Measurements from ENCODE around the gene UBXN11.

Gene UBXN11

DNA sequence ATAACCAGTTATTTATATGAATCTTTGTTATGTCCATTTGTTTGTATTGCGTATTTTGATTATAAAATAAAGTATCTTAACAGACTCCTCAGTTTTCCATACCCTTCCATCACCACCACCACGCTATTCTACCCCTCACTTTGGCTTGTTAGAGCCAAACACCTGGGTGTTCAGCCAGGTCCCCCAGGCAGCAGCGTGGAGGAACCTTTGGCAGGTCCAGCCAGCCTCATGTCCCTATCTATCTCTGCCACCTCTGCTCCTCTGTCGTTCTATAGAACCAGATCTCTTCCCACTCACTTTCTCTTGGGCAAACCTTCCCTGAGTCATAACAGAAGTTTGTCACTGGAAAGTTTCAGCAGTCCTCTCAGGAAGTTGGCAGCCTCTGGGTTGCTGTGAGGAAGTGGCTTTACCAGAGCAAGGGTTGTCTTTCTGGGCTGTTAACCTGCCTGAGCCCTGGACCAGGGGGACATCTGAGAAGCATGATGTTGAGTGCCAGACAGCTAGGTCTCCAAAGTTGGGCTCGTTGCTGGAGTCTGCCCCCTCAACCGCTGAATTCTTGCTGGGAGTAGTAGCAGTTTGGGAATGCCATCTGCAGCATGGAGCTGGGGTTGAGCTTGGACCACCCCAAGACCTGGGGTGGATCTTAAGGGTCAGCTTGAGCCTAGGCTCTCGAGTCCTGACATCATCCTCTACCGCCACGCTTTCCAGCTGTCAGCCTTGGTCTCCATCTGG, 27.5 kb downstream of the UBXN11 start:
- TF ChIP-seq FOXM1 (IDR thresholded peaks at IDR 0.05; ENCODE audit: borderline replicate concordance, low read depth), result no peak
- TF ChIP-seq NFIC (IDR thresholded peaks at IDR 0.05), result no peak
- TF ChIP-seq RAD21 (IDR thresholded peaks at IDR 0.05; ENCODE audit: low read depth), result no peak
- TF ChIP-seq, protein P1, sequence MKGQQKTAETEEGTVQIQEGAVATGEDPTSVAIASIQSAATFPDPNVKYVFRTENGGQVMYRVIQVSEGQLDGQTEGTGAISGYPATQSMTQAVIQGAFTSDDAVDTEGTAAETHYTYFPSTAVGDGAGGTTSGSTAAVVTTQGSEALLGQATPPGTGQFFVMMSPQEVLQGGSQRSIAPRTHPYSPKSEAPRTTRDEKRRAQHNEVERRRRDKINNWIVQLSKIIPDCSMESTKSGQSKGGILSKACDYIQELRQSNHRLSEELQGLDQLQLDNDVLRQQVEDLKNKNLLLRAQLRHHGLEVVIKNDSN (IDR thresholded peaks at IDR 0.05), result no peak
- no peak for TF ChIP-seq TAF1 (IDR thresholded peaks at IDR 0.05; ENCODE audit: low read depth)
- TF ChIP-seq TCF12 (IDR thresholded peaks at IDR 0.05; ENCODE audit: low read depth), result no peak
- no peak for TF ChIP-seq CREB1 (IDR thresholded peaks at IDR 0.05; ENCODE audit: low read depth)
- TF ChIP-seq, protein P2, sequence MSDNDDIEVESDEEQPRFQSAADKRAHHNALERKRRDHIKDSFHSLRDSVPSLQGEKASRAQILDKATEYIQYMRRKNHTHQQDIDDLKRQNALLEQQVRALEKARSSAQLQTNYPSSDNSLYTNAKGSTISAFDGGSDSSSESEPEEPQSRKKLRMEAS (IDR thresholded peaks at IDR 0.05), result no peak
- no peak for TF ChIP-seq EGR1 (IDR thresholded peaks at IDR 0.05)
- no peak for TF ChIP-seq CEBPB (IDR thresholded peaks at IDR 0.05)
- TF ChIP-seq EP300 (IDR thresholded peaks at IDR 0.05; ENCODE audit: borderline replicate concordance), result no peak
- TF ChIP-seq ZBTB7A (IDR thresholded peaks at IDR 0.05; ENCODE audit: low read depth), result no peak
- no peak for TF ChIP-seq TEAD4 (IDR thresholded peaks at IDR 0.05)
- TF ChIP-seq, protein P3, sequence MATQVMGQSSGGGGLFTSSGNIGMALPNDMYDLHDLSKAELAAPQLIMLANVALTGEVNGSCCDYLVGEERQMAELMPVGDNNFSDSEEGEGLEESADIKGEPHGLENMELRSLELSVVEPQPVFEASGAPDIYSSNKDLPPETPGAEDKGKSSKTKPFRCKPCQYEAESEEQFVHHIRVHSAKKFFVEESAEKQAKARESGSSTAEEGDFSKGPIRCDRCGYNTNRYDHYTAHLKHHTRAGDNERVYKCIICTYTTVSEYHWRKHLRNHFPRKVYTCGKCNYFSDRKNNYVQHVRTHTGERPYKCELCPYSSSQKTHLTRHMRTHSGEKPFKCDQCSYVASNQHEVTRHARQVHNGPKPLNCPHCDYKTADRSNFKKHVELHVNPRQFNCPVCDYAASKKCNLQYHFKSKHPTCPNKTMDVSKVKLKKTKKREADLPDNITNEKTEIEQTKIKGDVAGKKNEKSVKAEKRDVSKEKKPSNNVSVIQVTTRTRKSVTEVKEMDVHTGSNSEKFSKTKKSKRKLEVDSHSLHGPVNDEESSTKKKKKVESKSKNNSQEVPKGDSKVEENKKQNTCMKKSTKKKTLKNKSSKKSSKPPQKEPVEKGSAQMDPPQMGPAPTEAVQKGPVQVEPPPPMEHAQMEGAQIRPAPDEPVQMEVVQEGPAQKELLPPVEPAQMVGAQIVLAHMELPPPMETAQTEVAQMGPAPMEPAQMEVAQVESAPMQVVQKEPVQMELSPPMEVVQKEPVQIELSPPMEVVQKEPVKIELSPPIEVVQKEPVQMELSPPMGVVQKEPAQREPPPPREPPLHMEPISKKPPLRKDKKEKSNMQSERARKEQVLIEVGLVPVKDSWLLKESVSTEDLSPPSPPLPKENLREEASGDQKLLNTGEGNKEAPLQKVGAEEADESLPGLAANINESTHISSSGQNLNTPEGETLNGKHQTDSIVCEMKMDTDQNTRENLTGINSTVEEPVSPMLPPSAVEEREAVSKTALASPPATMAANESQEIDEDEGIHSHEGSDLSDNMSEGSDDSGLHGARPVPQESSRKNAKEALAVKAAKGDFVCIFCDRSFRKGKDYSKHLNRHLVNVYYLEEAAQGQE (IDR thresholded peaks at IDR 0.05; ENCODE audit: low read depth), result no peak
- no peak for TF ChIP-seq YY1 (IDR thresholded peaks at IDR 0.05; ENCODE audit: low read depth)

DNA sequence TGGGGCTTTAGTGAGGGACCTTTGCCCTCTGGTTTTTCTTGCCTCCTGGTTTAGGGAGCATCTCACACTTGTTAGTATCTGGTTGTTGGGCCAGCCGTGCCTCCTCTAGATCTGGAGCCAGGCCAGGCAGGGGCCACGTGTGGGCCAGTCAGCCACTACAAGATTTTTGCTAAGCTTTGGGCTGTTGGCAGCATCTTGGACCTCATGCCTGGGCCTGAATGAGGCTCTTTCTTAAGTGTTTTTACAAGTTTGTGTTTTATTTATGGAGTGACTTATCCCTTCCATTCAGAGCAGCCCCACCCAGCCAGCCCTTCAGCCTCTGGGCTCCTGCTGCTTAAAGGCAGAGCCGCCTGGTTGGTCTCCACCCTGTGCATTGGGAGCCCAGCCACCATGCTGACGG, 28.1 kb downstream of the UBXN11 start:
- no peak for TF ChIP-seq NFIC (IDR thresholded peaks at IDR 0.05)

DNA sequence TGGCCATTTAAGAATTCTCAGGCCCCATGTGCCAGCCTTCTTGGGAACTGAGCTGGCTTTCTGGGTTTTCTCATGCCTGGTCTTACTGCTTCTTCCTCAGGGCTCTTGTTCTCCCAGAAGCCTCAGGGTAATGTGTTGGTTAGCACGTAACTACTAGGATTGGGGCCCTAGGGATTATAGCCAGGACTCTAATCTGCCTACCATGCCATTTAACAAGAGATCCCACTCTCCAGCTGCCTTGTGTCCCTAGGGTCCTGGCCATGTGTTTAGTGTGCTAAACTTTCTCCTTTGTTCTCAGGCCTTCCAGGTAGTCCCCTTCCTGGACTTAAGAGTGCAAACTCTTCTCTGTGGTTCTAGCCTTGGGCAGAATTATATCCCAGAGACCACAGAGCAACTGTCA, 28.7 kb downstream of the UBXN11 start:
- TF ChIP-seq TCF12 (IDR thresholded peaks at IDR 0.05; ENCODE audit: low read depth), result no peak
- TF ChIP-seq TEAD4 (IDR thresholded peaks at IDR 0.05), result no peak
- no peak for TF ChIP-seq EGR1 (IDR thresholded peaks at IDR 0.05)
- TF ChIP-seq FOXM1 (IDR thresholded peaks at IDR 0.05; ENCODE audit: borderline replicate concordance, low read depth), result no peak
- TF ChIP-seq, protein P3 (IDR thresholded peaks at IDR 0.05; ENCODE audit: low read depth), result no peak
- no peak for TF ChIP-seq TAF1 (IDR thresholded peaks at IDR 0.05; ENCODE audit: low read depth)
- no peak for TF ChIP-seq NFIC (IDR thresholded peaks at IDR 0.05)

DNA sequence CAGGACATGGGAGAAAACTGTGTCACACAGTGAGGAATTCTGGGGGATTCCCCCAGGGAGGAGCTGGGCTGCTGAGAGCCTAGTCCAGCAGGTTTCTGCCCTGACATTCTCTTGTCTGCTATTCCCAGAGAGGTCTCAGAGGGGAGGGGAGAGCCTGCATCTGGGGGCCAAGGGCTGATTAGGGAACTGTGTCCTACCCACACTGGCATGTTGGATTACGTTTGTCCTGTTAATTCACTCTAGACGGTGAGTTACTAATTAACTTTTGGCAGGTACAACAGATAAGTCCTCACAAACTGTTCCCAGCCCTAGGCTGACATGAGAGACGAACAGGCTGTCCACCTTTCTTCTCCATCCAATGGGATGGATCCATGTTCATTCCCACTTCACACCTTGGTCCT, 29.2 kb downstream of the UBXN11 start:
- TF ChIP-seq ZBTB7A (IDR thresholded peaks at IDR 0.05; ENCODE audit: low read depth), result no peak
- TF ChIP-seq TAF1 (IDR thresholded peaks at IDR 0.05; ENCODE audit: low read depth), result no peak
- no peak for TF ChIP-seq CREB1 (IDR thresholded peaks at IDR 0.05; ENCODE audit: low read depth)
- no peak for TF ChIP-seq YY1 (IDR thresholded peaks at IDR 0.05; ENCODE audit: low read depth)
- TF ChIP-seq, protein P2 (IDR thresholded peaks at IDR 0.05), result no peak
- TF ChIP-seq TCF12 (IDR thresholded peaks at IDR 0.05; ENCODE audit: low read depth), result no peak
- no peak for TF ChIP-seq CEBPB (IDR thresholded peaks at IDR 0.05)
- TF ChIP-seq RAD21 (IDR thresholded peaks at IDR 0.05; ENCODE audit: low read depth), result no peak
- no peak for TF ChIP-seq FOXM1 (IDR thresholded peaks at IDR 0.05; ENCODE audit: borderline replicate concordance, low read depth)
- TF ChIP-seq, protein P3 (IDR thresholded peaks at IDR 0.05; ENCODE audit: low read depth), result no peak
- no peak for TF ChIP-seq TEAD4 (IDR thresholded peaks at IDR 0.05)
- TF ChIP-seq, protein P1 (IDR thresholded peaks at IDR 0.05), result no peak
- no peak for TF ChIP-seq NFIC (IDR thresholded peaks at IDR 0.05)
- TF ChIP-seq EP300 (IDR thresholded peaks at IDR 0.05; ENCODE audit: borderline replicate concordance), result no peak

Data from Ishikawa (cell line).